Tibial nerve (tissue), 4 donors: ENCODE results near the gene CDCP1.

Experiments
- EP300 ChIP-seq, 2 donors: sonication (generic); formaldehyde crosslinking; IDR thresholded peaks; one replicate each; pipeline ENCODE4 v1.6.1; 2017; ENCODE audit warnings: antibody characterized with exemption in 2 of 2, mild to moderate bottlenecking in 1 of 2
- POLR2A ChIP-seq, 2 donors: fragments of 450-650 bp; IDR thresholded peaks; one replicate each; pipeline ENCODE4 v1.6.1; 2017; ENCODE audit warnings: antibody characterized with exemption in 2 of 2, mild to moderate bottlenecking in 2 of 2, moderate library complexity in 2 of 2
- TF ChIP-seq, protein P1 (sequence below), 5 experiments: fragments of 200-600 bp in 3 of 5; fragments of 450-650 bp in 2 of 5; sonication (generic) in 3 of 5; IDR thresholded peaks; one replicate each; pipeline ENCODE4 v1.5.1; 2016 to 2019; ENCODE audit warnings: antibody characterized with exemption in 5 of 5, mild to moderate bottlenecking in 3 of 5, moderate library complexity in 2 of 5

DNA sequence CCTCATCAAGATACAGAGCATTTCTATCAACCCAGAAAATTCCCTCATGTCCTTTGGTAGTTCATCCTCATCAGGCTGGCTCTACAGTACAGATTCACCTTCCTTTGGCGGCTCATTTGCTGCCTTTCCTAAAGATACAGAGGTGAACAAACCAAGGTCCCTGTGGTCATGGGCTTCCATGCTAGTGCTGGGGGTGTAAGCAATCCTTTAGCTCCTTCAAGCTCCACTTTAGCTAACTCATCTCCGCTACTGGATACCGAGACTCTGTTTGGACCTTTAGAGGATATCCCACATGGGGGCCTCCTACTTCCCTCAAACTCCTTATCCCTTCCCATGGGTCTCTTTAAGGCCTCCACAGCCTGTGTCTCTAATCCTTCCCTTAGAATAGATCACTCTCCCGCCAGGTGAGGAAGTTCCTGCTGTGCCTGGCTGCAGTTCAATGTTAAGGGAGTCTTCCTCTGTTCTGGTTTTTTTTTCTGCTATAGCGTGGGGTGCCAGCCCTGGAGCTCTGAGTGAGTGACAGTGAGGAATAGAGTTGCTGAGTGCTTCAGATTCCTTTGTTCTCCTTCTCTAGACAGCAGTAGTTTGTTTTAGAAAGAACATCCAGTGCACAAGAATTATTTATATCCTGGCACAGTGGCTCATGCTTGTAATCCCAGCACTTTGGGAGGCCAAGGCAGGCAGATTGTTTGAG is 89.4 kb downstream of the CDCP1 start:
- TF ChIP-seq POLR2A (IDR thresholded peaks at IDR 0.05) (no peak), EP300 (IDR thresholded peaks at IDR 0.05) (peak in 1 of 2 donors; percentile 26)
- TF ChIP-seq, protein P1, sequence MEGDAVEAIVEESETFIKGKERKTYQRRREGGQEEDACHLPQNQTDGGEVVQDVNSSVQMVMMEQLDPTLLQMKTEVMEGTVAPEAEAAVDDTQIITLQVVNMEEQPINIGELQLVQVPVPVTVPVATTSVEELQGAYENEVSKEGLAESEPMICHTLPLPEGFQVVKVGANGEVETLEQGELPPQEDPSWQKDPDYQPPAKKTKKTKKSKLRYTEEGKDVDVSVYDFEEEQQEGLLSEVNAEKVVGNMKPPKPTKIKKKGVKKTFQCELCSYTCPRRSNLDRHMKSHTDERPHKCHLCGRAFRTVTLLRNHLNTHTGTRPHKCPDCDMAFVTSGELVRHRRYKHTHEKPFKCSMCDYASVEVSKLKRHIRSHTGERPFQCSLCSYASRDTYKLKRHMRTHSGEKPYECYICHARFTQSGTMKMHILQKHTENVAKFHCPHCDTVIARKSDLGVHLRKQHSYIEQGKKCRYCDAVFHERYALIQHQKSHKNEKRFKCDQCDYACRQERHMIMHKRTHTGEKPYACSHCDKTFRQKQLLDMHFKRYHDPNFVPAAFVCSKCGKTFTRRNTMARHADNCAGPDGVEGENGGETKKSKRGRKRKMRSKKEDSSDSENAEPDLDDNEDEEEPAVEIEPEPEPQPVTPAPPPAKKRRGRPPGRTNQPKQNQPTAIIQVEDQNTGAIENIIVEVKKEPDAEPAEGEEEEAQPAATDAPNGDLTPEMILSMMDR (IDR thresholded peaks at IDR 0.05), result no peak
